HFFc6 (cell line): ENCODE results near the gene ACTL10. TPM values are rescaled to one million over a fixed set of nuclear protein-coding genes. Genes with fewer than 3 reads are reported as not detected.
"Not testable (repeated sequence)": the region's sequence is repeated elsewhere in the genome, so short reads cannot be mapped to it uniquely, and the experiment has no call there.

Experiments
- DNase-seq: peaks from one replicate; pipeline ENCODE4 v3.0.0-alpha.2; 2018
- H3K27ac Mint-ChIP-seq: 2 replicates; pipeline ENCODE4 v1.8.0; 2020; ENCODE audit warnings: mild to moderate bottlenecking, mixed read lengths
- H3K27me3 Mint-ChIP-seq: 2 replicates; pipeline ENCODE4 v1.8.0; 2021; ENCODE audit warnings: mild to moderate bottlenecking, moderate library complexity, mixed read lengths; ENCODE audit not compliant: insufficient read depth
- H3K36me3 Mint-ChIP-seq: 2 replicates; pipeline ENCODE4 v1.8.0; 2021; ENCODE audit warnings: low read depth, mixed read lengths
- H3K4me1 Mint-ChIP-seq: 2 replicates; pipeline ENCODE4 v1.8.0; 2020; ENCODE audit warnings: low read depth, mixed read lengths
- H3K4me3 Mint-ChIP-seq: 2 replicates; pipeline ENCODE4 v1.8.0; 2020; ENCODE audit warnings: mild to moderate bottlenecking, moderate library complexity, mixed read lengths
- H3K9me3 Mint-ChIP-seq: 2 replicates; pipeline ENCODE4 v1.8.0; 2020; ENCODE audit warnings: mild to moderate bottlenecking, mixed read lengths
- CTCF ChIP-seq: fragments of 200-600 bp; sonication (generic); IDR thresholded peaks from 2 replicates; pipeline ENCODE4 v1.5.0; 2021; ENCODE audit warnings: antibody characterized with exemption, mild to moderate bottlenecking
- total RNA-seq, 6 experiments: library from RNA; stranded (reverse); fragmentation: NEBNext Ultra II Directional; extraction: Animal tissue kit (Norgen Biotek cat#: 25700); gene quantifications; 2 replicates in 1 of 6; 3 replicates in 5 of 6; pipeline ENCODE4 v1.2.3, GENCODE V29; 2021

The ACTL10 gene
- total RNA-seq, 6 experiments from 2014 or later, result 1.6 to 2.3 (median 1.8) TPM

DNA sequence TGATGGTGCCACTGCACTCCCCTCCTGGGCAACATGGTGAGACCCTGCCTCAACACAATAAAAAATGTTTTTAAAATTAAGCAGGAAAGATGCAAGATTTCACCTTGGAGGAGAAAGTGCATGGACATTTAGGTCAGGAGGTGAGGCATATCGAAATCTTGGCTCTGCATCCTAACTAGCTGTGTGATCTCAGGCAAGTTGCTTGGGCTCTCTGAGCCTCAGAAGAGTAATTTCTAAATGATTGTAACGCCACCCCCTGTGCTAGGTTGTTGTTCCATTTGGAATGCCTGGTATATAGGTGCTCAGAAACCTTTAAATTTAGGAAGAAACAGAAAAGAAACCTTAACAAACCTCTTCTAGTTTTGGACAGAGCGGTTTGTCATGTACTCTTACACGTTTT lies 40.6 kb upstream of the ACTL10 start:
- no peaks in the 10 kb centered on the region for H3K4me1 Mint-ChIP-seq

DNA sequence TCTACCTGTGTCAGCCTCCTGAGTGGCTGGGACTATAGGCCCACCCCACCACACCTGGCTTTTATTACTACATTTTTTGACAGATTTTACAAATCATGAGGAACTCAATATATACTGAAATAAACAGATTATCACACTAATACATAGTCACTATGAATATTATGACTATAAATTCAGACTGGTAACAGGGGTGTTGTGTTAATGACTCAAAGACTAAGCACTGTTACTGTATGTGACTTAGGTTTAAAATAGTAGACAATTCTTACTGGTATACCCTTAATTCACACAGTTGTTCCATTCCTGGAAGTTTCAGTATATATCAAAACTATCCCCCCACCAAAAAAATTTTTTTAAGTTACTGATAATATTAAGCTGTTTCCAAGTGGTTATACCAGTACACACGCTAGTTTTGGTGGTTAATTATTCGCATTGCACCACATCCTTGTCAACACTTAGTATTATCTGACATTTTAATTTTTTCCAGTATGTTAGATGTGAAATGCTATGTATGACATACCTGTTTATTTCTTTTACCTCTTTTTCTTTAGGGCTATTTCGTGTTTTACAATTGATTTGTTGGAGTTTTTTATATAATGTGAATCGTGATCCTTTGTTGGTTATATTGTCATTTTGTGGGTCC lies 39.0 kb upstream of the ACTL10 start:
- Mint-ChIP-seq H3K36me3 (peaks cover 21% of the 10 kb centered on the region; the same call in 1 of the 2 replicates), H3K4me3 (no peak overlapping the region), H3K4me1 (no peaks in the 10 kb centered on the region), H3K9me3 (no peaks in the 10 kb centered on the region), H3K27me3 (no peaks in the 10 kb centered on the region), H3K27ac (no peak overlapping the region)
- no peak for DNase-seq
- TF ChIP-seq CTCF, result no peak

More for the DNA sequence above, 40.6 kb upstream of the ACTL10 start:
- H3K9me3 Mint-ChIP-seq, result no peaks in the 10 kb centered on the region
- H3K36me3 Mint-ChIP-seq, result peaks cover 21% of the 10 kb centered on the region; the same call in 1 of the 2 replicates
- no peak for DNase-seq
- no peak overlapping the region for H3K4me3 Mint-ChIP-seq
- H3K27me3 Mint-ChIP-seq, result no peaks in the 10 kb centered on the region
- TF ChIP-seq CTCF, result no peak
- no peak overlapping the region for H3K27ac Mint-ChIP-seq

GRCh38 chr20:33629533-33629932 lies 37.2 kb upstream of the ACTL10 start:
- no peak for TF ChIP-seq CTCF
- no peak overlapping the region for H3K4me3 Mint-ChIP-seq
- H3K36me3 Mint-ChIP-seq, result peaks cover 18% of the 10 kb centered on the region; the same call in 1 of the 2 replicates
- no peaks in the 10 kb centered on the region for H3K4me1 Mint-ChIP-seq
- DNase-seq, result no peak
- no peaks in the 10 kb centered on the region for H3K27me3 Mint-ChIP-seq
- H3K27ac Mint-ChIP-seq, result no peak overlapping the region
- no peaks in the 10 kb centered on the region for H3K9me3 Mint-ChIP-seq

DNA sequence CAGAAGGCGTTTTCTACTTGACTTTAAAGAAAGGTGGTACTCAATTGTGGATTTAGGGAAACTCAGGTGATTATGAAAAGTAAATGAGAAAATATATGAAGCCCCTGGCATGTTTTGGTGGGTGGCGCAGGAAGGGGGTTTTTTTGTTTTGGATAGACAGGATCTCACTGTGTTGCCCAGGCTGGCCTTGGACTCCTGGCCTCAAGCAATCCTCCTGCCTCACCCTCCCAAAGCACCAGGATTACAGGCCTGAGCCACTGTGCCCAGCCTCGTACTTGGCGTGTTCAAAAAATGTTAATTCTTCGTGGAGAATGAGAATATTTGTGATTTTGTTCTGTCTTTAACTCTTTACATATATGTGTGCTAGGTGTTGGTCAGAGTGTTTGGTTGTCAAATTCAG lies 36.8 kb upstream of the ACTL10 start:
- no peaks in the 10 kb centered on the region for H3K9me3 Mint-ChIP-seq
- H3K4me3 Mint-ChIP-seq, result no peak overlapping the region
- no peak overlapping the region for H3K27ac Mint-ChIP-seq
- H3K36me3 Mint-ChIP-seq, result peaks cover 15% of the 10 kb centered on the region; the same call in 1 of the 2 replicates
- no peak for TF ChIP-seq CTCF
- H3K4me1 Mint-ChIP-seq, result no peaks in the 10 kb centered on the region
- DNase-seq, result no peak
- no peaks in the 10 kb centered on the region for H3K27me3 Mint-ChIP-seq

DNA sequence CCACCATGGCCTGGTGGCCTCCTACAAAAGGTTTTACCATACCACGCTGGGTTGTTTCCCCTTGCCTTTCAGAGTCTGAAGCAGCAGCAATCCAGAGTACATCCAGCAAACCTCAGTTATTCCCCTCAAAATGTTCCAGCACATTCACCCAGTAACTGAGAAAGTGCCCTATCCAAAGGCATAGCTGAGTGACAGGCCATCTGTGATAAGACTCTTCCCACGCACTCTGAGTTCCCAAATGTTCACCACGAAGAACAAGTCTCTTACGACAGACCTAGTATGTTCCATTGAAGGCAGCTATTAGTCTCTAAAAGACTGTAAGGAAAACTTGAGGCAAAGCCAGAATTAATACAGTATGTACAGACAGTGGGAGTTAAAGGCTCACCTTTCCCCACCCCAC lies 36.2 kb upstream of the ACTL10 start:
- no peaks in the 10 kb centered on the region for H3K27me3 Mint-ChIP-seq
- no peak overlapping the region for H3K27ac Mint-ChIP-seq
- no peak for TF ChIP-seq CTCF
- no peak for DNase-seq
- no peak overlapping the region for H3K4me3 Mint-ChIP-seq
- H3K9me3 Mint-ChIP-seq, result no peaks in the 10 kb centered on the region
- H3K36me3 Mint-ChIP-seq, result peaks cover 11% of the 10 kb centered on the region; the same call in 1 of the 2 replicates
- H3K4me1 Mint-ChIP-seq, result no peaks in the 10 kb centered on the region

DNA sequence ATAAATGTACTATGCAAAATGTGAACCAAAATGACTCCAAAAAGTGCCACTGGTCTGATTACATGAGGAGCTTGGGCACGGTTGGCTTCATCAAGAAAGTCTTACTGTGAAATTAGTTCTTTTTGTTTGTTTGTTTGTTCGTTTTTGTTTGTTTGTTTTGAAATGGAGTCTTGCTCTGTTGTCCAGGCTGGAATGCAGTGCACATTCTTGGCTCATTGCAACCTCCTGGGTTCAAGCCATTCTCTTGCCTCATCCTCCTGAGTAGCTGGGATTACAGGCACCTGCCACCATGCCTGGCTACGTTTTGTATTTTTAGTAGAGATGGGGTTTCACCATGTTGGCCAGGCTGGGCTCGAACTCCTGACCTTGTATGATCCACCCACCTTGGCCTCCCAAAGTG lies 34.8 kb upstream of the ACTL10 start:
- not testable (repeated sequence) for H3K27ac Mint-ChIP-seq, DNase-seq, H3K4me1 Mint-ChIP-seq, H3K4me3 Mint-ChIP-seq, H3K36me3 Mint-ChIP-seq, H3K27me3 Mint-ChIP-seq, H3K9me3 Mint-ChIP-seq
